NCI-H748 (cell line): ENCODE data around the gene PADI3.

ENCODE experiments used
- DNase-seq: peaks from one replicate; lab custom pipeline; 2025; ENCODE audit not compliant: unreplicated experiment; lab: John Stamatoyannopoulos, UW

Gene PADI3, protein sequence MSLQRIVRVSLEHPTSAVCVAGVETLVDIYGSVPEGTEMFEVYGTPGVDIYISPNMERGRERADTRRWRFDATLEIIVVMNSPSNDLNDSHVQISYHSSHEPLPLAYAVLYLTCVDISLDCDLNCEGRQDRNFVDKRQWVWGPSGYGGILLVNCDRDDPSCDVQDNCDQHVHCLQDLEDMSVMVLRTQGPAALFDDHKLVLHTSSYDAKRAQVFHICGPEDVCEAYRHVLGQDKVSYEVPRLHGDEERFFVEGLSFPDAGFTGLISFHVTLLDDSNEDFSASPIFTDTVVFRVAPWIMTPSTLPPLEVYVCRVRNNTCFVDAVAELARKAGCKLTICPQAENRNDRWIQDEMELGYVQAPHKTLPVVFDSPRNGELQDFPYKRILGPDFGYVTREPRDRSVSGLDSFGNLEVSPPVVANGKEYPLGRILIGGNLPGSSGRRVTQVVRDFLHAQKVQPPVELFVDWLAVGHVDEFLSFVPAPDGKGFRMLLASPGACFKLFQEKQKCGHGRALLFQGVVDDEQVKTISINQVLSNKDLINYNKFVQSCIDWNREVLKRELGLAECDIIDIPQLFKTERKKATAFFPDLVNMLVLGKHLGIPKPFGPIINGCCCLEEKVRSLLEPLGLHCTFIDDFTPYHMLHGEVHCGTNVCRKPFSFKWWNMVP

DNA sequence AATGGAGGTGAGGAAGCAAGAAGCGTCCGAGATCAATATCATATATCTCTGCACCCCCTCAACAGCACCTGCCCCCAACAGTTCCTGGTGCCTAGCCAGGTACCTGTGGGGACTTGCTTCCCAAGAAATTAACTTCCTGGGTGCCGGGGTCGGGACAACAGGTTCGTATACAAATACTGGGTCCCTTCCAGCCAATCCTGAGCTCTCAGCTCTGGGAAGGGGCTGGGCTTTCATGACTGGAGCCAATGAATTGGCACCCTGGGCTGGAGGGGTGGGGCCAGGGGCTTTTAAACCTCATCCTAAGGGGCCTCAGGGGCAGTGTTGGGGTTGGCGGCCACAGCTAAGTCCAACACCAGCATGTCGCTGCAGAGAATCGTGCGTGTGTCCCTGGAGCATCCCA, at the start of gene PADI3:
TSS of gene PADI3 (plus strand) at position 318 of the 400 bp plus-strand sequence. CDS start at position 358, 40 bp downstream.
- DNase-seq, result no peak

GRCh38 chr1:17199267-17200044, 49.4 kb upstream of the PADI3 start:
- no peak for DNase-seq

DNA sequence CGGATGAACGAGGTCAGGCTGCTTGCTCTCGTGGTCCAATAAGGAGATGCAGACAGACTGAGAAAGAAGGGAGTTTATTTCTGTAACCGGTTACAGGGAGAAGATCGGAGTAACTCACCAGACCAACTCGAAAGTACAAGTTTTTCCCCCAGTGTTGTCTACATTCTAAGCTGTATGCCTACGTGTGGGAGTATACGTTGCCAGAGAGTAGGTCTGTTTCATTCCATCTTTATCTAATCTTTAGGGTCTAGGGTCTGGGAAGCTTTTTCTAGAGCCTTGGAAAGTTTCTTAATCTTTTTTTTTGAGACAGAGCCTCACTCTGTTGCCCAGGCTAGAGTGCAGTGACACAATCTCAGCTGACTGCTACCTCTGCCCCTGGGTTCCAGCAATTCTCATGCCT, 48.7 kb upstream of the PADI3 start:
- DNase-seq, result no peak

GRCh38 chr1:17200756-17201155, 48.1 kb upstream of the PADI3 start:
- no peak for DNase-seq

DNA sequence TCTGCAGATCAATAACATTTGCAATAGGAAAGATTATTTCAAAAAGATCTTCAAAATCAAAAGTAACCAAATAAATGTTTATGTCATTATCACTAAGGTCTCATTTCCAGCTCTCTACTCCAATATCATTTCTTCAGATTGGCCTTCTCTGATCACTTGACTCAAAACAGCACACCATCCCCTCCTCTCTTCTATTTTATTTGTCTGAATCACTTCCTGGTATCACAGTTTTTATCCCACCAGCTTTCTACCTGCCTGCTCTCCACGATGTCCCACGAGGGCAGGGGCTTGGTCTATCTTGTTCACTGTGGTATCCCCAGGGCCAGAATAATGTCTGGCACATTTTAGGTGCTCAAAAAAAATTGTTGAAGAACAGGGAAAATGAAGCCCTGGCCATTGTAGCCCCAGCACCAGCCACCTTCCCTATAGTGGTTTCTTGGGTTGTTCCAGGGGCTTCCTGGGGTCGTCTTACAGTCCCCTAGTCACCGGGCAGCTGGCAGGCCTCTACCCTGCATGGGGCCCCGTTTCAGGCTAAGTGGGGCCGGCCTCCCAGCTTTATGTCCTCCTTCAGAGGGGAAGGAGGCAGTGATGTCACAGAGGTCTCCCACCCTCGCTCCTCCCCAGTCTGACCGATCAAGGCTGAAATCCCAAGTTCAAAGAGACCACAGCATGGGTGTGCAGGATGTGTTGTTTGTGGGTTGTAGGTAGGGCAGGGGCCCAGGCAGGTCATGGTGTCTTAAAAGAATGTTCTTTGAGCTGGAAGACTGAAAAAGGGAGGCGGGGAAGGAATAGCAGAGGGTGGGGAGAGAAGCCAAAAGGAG, 47.5 kb upstream of the PADI3 start:
- no peak for DNase-seq

GRCh38 chr1:17204546-17205440, 44.1 kb upstream of the PADI3 start, which contains the start of gene PADI1:
PADI1 (plus strand) TSS chr1:17205128; CDS start chr1:17205218, 90 bp downstream.
- DNase-seq, result no peak

- DNase-seq, result no peak
Measured at GRCh38 chr1:17205652-17206051, 43.2 kb upstream of the PADI3 start.

GRCh38 chr1:17206196-17206595, 42.7 kb upstream of the PADI3 start:
- no peak for DNase-seq

DNA sequence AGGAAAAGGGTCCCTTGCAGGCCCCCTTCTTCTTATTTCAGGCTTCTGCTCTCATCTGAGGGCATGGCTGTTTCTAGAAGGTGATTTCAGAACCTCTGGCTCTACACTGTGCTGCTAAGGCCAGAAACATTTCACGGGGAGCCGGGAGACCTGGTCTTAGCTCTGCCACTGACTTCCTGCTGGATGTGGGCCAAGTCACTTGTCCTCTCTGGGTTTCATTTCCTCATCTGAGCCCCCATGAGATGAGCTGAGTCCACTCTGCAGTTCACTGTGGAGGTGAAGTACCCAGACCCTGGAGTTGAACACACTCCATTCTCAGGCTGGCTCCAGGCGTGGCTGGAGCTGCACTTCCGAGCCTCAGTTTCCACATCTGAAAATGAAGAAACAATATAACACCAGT, 41.9 kb upstream of the PADI3 start:
- DNase-seq, result peak; percentile 1

GRCh38 chr1:17207540-17207939, 41.4 kb upstream of the PADI3 start:
- no peak for DNase-seq

GRCh38 chr1:17207966-17208418, 40.9 kb upstream of the PADI3 start:
- DNase-seq, result no peak

- DNase-seq, result no peak
Measured at GRCh38 chr1:17208546-17208945, 40.4 kb upstream of the PADI3 start.

DNA sequence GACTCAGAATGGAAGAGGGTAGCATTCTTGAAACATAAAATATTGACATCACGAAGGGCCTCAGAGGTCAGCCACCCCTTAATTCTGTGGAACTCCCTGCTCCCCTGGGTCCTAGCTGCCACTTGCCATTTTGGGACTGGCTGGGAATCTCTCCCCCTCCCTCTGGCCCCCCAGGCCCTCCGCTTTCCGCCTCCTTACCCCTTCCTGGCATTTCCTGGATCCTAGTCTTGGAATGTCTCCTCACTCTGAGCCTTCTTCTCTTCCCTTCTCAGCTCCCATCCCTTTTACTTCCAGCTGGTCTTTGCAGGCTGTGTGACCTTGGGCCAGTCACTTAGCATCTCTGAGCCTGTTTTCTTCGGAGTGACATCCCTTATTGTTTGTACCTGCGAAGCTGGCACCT, 39.5 kb upstream of the PADI3 start:
- no peak for DNase-seq

DNA sequence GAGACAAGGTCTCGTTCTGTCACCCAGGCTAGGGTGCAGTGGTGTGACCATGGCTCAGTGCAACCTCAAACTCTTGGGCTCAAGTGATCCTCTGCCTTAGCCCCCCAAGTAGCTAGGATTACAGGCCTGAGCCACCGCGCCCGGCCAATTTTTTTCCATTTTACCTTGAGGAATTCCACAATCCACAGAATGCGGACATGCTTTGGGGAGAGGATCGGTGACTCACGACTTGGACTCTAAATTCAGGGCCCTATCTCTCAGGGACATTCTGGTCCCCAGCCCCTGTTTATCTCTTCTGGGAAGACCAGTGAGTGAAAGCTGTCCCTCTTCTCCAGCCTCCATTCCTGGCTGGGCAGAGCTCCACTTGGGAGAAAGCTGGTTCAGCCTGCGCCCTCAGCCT, 38.7 kb upstream of the PADI3 start:
- no peak for DNase-seq

DNA sequence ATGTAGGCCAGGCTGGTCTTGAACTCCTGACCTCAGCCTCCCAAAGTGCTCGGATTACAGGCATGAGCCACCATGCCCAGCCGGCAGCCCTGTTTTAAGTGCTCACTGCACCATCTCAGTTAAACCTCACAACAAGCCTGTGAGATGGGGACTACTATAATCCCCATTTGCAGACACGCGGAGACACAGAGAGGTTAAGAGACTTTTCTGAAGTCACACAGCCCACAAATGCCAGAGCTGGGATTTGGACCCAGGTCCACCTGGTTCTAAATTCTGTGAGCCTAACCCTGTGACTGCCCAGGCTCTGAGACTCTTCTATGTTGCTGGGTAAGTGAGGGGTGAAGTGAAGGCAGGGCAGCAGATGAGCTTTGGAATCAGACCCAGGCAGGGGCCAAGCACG, 37.5 kb upstream of the PADI3 start:
- no peak for DNase-seq

- DNase-seq, result no peak
Measured at GRCh38 chr1:17212009-17212408, 36.9 kb upstream of the PADI3 start.

DNA sequence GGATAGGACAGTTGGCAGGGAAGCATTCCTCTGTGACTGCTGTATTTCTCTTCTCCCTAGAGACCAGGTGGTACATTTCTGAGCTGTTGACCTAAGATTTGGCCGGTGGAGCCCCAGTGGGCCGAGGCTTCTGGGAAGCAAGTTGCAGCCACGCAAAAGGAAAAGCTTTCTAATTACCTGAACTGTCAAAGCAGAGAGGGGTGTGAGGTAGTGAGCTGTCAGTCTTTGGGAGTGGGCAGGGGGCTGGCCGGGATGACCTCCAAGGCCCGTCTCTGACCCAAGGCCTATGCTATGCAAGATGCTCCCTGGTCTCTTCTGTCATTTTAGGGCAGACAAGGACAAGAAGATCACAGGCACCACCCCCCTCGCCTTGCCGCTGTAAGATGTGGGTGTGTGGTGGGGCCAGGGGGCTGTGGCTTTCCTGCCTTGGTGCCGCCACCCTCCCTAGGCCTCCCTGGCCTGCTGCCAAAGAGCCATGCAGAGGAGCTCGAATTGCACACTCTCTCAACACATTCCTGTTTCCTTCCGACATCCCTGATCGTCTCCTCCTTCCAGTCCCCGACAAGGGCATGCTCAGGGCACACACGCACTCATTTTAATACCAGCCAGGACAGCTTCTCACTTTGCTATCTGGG, 36.3 kb upstream of the PADI3 start:
- DNase-seq, result peak; percentile 25

- DNase-seq, result no peak
Measured at GRCh38 chr1:17213148-17213781, 35.6 kb upstream of the PADI3 start.

DNA sequence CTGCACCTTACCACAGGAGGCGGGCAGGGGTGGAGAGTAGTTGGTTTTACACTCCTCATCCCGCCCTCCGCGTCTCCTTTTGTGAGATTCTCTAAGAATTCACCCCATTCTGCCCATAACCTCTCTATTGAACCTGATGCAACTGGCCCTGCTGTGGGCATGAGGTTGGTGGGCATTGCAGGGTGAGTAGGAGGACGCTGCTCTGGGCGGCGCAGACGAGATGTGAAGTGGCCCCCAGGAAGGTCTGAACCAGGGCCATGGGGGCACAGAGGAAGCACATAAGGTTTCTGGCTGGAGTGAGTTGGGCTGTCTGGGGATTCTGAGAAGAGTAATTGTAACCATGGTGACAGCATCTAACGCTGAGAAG, 35.1 kb upstream of the PADI3 start:
- no peak for DNase-seq
